GM21367 (cell line): ENCODE measurements around the gene ABLIM2.

Experiments
- ATAC-seq: cut with Tn5 transposase; IDR thresholded peaks from one replicate; pipeline ENCODE4 v1.9.1; 2021; ENCODE audit not compliant: unreplicated experiment

ABLIM2 gene

GRCh38 chr4:8073206-8073863 lies 85.3 kb downstream of the ABLIM2 start:
- no peak for ATAC-seq

- no peak for ATAC-seq
Measured at GRCh38 chr4:8072235-8072968, 86.2 kb downstream of the ABLIM2 start.

- no peak for ATAC-seq
Measured at GRCh38 chr4:8071766-8072165, 86.8 kb downstream of the ABLIM2 start.

DNA sequence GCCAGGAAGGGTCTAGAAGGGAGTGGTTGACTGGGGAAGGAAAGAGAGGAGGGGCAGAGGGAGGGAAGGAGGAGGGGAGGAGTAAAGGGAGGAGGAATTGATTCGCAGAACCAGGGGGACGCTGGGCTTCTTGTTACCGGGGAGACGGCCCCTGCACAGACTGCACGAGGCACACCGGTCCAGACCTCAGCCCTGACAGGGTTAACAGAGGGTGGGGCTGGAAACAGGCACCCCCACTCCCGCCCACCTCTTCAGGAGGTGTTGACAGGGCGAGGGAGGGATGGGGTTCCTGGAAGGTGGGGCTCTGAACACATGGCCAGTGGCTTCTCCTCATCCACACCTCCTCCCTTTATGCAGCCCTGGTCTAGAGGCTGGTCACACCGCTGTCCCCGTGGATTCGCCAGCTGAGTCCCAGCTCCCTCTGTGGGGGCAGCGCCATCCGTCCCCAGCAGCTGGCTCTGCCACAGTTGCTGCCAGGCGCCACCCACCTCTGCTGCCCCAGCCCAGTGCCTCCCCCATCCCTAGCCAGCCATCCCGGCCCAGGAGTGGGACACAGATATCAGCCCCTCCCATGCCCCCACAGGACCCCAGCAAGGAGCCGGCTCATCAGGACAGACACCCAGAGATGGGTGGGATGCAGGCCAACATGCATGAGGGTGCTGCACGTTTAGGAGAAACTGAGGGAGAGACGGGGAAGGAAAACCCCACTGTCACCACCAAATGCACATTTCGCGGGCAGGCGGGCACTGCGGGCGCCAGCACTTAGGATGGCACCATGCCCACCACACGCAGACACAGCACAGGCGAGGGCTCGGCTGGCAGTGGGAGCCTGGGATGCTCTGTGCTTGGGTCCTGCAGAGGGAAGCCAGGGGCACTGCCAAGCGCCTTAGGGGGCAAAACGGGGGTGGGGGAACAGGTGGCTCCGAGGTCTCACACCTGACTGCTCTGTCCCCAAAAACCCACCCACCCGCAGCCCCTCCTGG lies 87.6 kb downstream of the ABLIM2 start:
- ATAC-seq, result no peak

DNA sequence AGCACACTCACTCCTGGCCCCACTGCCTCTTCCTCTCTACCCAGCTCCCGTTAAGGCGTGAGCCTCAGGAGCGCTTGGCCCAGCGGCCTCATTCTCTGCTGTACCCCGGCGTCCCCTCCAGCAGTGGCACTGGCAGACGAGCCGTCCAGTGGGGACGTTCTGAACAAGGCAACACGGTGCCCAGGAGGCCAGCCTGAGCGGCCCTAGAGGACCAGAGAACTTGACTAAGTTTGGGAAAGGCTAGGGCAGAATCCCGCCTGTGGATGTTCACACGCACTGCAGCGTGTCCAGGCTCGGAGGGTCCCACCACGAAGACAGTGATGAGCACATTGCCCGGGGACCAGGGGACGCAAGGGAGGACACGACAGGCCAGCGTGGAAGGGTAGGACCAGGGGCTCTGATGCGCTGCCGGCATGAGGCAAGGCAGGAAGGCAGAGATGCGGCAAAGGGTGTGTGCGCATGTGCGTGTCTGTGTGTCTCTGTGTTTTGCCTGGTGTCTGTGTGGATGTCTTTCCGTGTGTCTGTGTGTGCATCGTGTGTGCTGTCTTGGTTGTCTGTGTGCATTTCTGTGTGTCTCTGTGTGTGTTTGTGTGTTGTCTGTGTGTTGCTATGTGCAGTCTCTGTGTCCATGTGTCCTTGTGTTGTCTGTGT lies 89.4 kb downstream of the ABLIM2 start:
- no peak for ATAC-seq

DNA sequence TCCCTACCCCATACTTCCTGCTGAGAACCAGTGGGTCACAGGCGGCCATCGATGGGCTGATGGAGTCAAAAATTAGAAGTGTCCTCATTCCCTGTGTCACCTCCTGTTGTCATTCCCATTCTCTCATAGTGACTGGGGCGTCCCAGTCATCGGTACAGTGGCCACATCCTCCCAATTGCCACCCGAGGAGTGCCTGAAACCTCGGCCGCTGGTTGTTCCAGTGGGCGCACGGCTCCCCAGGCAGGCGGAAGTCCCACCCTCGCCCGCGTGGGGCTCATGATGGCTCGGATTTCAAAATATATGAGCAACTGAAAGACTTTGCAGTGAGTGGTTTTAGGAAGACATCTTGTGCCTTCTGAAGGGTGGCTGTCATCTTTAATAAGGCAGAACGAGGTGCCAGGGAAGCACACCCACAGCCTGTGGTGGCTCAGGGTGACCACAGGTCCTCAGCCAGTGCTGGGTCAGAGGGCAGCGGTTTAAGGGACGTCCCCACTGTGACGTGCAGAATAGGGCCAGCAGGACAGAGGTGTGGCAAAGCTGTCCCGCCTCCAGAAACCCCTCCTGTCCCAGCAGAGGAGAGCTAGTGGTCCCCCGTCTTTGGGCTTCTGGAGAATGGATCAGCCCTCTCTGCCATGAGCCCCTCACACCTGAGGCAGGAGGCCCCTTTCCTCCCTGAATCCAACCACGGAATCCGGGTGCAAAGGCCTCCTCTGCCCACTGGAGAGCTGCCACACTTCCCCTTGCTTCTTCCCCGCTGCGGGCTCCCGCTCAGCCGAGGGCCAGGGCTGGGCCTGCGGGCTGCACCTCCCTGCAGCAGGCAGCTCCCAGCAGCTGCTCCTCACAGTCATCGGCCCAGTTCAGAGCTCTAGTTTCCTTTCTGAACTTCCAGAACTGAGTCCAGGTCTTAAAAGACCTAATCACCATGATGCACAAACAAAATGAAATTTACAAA lies 90.4 kb downstream of the ABLIM2 start:
- no peak for ATAC-seq

- ATAC-seq, result no peak
Measured at GRCh38 chr4:8067274-8067936, 91.2 kb downstream of the ABLIM2 start.

DNA sequence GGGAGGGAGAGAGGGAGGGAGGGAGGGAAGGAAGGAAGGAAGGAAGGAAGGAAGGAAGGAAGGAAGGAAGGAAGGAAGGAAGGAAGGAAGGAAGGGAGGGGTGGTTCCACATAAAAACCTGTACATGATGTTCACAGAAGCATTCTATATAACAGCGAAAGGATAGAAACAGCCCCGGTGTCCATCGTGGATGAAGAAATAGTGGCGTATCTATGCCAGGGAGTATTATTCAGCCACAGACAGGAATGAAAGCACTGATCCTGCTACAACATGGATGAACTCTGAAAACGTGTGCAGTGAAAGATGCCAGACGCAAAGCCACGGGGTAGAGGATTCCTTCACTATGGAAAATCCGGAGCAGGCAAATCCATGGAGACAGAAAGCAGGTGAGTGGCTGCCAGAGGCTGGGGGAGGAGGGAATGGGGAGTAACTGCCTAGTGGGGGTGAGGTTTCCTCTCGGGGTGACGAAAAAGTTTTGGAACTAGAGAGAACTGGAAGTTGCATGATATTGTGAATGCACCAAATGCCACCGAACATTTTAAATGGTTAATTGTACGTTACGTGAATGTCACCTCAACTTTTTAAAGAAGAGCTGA lies 92.2 kb downstream of the ABLIM2 start:
- ATAC-seq, result no peak

DNA sequence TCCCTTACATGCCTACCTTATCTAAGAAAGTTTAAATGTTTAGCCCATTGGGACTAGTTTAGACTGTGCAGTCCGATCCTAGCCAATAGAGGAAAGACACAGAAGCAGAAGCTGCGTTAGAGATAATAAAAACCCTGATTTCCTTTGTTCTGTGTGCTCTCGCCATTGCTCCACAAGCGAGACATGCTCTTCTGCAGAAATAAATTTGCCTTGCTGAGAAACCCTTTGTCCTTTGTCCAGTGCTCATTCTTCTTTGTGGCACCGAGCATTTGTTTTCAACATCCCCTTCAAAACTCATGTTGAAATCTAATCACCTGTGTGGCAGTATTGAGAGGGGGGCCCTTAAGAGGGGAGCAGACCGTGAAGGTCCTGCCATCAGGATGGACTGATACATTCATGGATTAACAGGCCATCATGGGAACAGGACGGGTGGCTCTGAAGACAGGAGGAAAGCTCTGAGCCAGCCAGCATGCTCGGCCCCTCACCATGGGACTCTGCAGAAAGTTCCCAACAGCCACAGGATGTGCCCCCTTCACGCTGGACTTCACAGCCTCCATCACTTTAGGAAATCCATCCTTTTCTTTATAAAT lies 94.5 kb downstream of the ABLIM2 start:
- ATAC-seq, result no peak

GRCh38 chr4:8061573-8061972 lies 97.0 kb downstream of the ABLIM2 start:
- ATAC-seq, result no peak

- ATAC-seq, result no peak
Measured at GRCh38 chr4:8061145-8061544, 97.5 kb downstream of the ABLIM2 start.

DNA sequence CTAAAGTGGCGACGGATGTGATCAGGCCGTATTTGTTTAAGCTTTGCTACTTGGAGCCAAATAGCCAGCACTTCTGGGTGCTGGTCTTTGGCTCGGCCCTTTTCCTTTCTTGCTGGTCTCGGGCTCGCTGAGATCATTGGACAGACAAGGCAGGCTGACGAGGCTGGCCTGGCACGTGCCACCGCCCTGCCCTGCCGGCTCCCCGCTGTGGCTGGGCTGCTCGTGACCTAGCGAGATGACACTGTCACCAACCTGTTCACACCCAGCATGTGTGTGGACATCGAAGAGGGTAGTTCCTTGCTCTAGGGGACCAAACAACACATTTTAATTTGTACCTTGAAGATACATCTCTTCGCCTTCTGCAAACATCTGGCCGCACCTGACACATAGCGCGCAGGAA lies 98.0 kb downstream of the ABLIM2 start:
- ATAC-seq, result no peak

DNA sequence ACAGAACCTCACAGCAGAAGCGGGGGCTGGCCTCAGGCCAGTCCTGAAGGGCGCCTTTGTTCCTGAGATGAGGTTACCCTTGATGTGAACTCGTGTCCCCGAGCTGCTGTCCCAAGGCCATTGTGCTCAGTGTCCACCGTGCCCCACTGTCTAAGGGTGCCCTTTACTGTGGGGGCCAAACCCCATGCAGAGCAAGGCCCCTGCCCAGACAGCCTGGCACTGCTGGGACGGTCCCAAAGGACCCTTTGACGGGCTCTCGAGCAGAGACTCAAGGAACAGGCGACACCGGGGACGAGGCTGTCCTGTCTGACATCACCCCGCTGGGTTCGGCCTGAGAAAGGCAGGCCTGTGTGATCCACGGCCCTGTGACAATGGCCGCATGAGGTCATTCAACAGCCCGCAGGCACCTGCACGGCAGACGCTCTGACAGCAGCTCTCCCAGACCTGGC lies 100.6 kb downstream of the ABLIM2 start:
- no peak for ATAC-seq

DNA sequence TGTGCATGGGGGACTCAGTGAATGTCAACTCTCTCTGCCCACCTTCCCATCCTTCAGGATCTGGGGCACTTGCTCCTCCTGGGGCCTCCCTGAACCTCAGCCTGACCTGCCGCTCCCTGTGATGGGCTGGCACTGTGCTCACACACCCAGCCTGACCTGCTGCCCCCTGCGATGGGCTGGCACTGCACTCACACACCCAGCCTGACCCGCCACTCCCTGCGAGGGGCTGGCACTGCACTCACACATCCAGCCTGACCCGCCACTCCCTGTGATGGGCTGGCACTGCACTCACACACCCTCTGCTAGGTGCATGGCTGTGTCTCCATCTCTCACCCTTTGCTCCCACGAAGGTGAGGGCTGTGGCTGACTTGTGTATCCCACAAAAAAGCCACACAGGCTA lies 103.4 kb downstream of the ABLIM2 start:
- ATAC-seq, result no peak

GRCh38 chr4:8053688-8054449 lies 104.7 kb downstream of the ABLIM2 start:
- ATAC-seq, result no peak

GRCh38 chr4:8052160-8052691 lies 106.4 kb downstream of the ABLIM2 start:
- no peak for ATAC-seq

GRCh38 chr4:8051644-8052043 lies 107.0 kb downstream of the ABLIM2 start:
- no peak for ATAC-seq
